MCF 10A (cell line): ENCODE data around the gene DNAH3. TPM values are rescaled to one million over a fixed set of nuclear protein-coding genes. Genes with fewer than 3 reads are reported as not detected.

Experiments
- BruUV-seq: library from RNA; stranded (reverse); fragments of 400-500 nt; replicated peaks from 2 replicates; lab custom pipeline; 2021; lab: Mats Ljungman, UMichigan
- CTCF ChIA-PET: fragments of 300-600 bp; sonication (Branson Sonifier 250); formaldehyde crosslinking; extraction: SDS; loops from one replicate; lab custom pipeline; 2021; ENCODE audit warnings: antibody characterized with exemption, inconsistent platforms; lab: Yijun Ruan, JAX
- POLR2A ChIA-PET: fragments of 300-600, 350-650 bp; sonication (Branson Sonifier 250); formaldehyde crosslinking; extraction: SDS; loops from one replicate; lab custom pipeline; 2020; ENCODE audit warnings: antibody characterized with exemption, inconsistent platforms; lab: Yijun Ruan, JAX
- DNase-seq: peaks from one replicate; pipeline ENCODE4 v3.0.0-alpha.2; 2018; ENCODE audit not compliant: unreplicated experiment
- H3K27ac Mint-ChIP-seq: one replicate; pipeline ENCODE4 v1.8.0; 2022; ENCODE audit warnings: mild to moderate bottlenecking, low read depth, mixed read lengths; ENCODE audit not compliant: unreplicated experiment
- H3K27me3 Mint-ChIP-seq: one replicate; pipeline ENCODE4 v1.8.0; 2022; ENCODE audit warnings: mixed read lengths; ENCODE audit not compliant: insufficient read depth, unreplicated experiment
- H3K36me3 Mint-ChIP-seq: one replicate; pipeline ENCODE4 v1.8.0; 2022; ENCODE audit warnings: mild to moderate bottlenecking, moderate library complexity, mixed read lengths; ENCODE audit not compliant: insufficient read depth, unreplicated experiment
- H3K4me1 Mint-ChIP-seq: one replicate; pipeline ENCODE4 v1.8.0; 2022; ENCODE audit warnings: mixed read lengths; ENCODE audit not compliant: insufficient read depth, unreplicated experiment
- H3K4me3 Mint-ChIP-seq: one replicate; pipeline ENCODE4 v1.8.0; 2022; ENCODE audit warnings: mild to moderate bottlenecking, moderate library complexity, mixed read lengths; ENCODE audit not compliant: unreplicated experiment
- H3K9me3 Mint-ChIP-seq: one replicate; pipeline ENCODE4 v1.8.0; 2022; ENCODE audit warnings: mixed read lengths; ENCODE audit not compliant: unreplicated experiment
- intact Hi-C: fragments of 100-400 bp; cut with micrococcal nuclease; formaldehyde crosslinking; loops from 2 replicates; pipeline ENCODE4 v1.14.1; 2022
- total RNA-seq: library from RNA; stranded (reverse); gene quantifications from 2 replicates; pipeline ENCODE4 v1.2.3, GENCODE V29; 2022
- TF ChIP-seq, protein P1 (sequence below): fragments of 200-600 bp; IDR thresholded peaks from one replicate; pipeline ENCODE4 v1.8.0; 2022; ENCODE audit warnings: antibody characterized with exemption, mild to moderate bottlenecking; ENCODE audit not compliant: unreplicated experiment

The DNAH3 gene
- total RNA-seq, 1 experiment from 2014 or later: not detected

GRCh38 chr16:21185659-21186325 is 35.1 kb upstream of the DNAH3 start:
- intact Hi-C loops: loop anchor here (5.0 kb wide), 1 partner anchor 367 kb away; no protein-coding TSS in a partner anchor
- no peak overlapping the region for H3K4me3 Mint-ChIP-seq
- POLR2A ChIA-PET: interaction anchor here (0.7 to 4.6 kb wide), 3 partner anchors 27 to 116 kb away, joined by 3 to 89 read pairs (median 3); partner anchors contain the start of gene LDAF1
- no TSS peak for BruUV-seq
- H3K4me1 Mint-ChIP-seq: no peaks in the 10 kb centered on the region
- TF ChIP-seq, protein P1, sequence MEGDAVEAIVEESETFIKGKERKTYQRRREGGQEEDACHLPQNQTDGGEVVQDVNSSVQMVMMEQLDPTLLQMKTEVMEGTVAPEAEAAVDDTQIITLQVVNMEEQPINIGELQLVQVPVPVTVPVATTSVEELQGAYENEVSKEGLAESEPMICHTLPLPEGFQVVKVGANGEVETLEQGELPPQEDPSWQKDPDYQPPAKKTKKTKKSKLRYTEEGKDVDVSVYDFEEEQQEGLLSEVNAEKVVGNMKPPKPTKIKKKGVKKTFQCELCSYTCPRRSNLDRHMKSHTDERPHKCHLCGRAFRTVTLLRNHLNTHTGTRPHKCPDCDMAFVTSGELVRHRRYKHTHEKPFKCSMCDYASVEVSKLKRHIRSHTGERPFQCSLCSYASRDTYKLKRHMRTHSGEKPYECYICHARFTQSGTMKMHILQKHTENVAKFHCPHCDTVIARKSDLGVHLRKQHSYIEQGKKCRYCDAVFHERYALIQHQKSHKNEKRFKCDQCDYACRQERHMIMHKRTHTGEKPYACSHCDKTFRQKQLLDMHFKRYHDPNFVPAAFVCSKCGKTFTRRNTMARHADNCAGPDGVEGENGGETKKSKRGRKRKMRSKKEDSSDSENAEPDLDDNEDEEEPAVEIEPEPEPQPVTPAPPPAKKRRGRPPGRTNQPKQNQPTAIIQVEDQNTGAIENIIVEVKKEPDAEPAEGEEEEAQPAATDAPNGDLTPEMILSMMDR: no peak
- H3K27ac Mint-ChIP-seq: no peak overlapping the region
- no peak for DNase-seq
- peaks cover 8% of the 10 kb centered on the region for H3K36me3 Mint-ChIP-seq
- CTCF ChIA-PET: interaction anchor here (0.6 to 5.9 kb wide), 6 partner anchors 14 to 381 kb away, joined by 3 to 87 read pairs (median 4); partner anchors contain the start of genes CRYM and LDAF1
- H3K27me3 Mint-ChIP-seq: no peaks in the 10 kb centered on the region
- H3K9me3 Mint-ChIP-seq: no peaks in the 10 kb centered on the region

DNA sequence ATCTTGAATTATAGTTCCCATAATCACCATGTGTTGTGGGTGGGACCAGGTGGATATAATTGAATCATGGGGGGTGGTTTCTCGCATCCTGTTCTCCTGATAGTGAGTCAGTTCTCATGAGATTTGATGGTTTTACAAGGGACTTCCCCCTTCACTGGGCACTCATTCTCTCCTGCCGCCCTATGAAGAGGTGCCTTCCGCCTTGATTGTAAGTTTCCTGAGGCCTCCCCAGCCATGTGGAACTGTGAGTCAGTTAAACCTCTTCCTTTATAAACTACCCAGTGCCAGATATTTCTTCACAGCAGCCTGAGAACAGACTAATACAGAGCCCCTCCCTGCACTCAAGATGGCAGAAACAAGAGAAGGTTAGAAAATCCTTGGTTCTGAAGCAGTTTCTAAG is 34.2 kb upstream of the DNAH3 start:
- TF ChIP-seq, protein P1: no peak
- H3K27ac Mint-ChIP-seq: no peak overlapping the region
- peaks cover 18% of the 10 kb centered on the region for H3K36me3 Mint-ChIP-seq
- H3K9me3 Mint-ChIP-seq: no peaks in the 10 kb centered on the region
- no TSS peak for BruUV-seq
- intact Hi-C loops: loop anchor here (5.0 kb wide), 1 partner anchor 367 kb away; no protein-coding TSS in a partner anchor
- CTCF ChIA-PET: no interaction called here
- DNase-seq: no peak
- H3K27me3 Mint-ChIP-seq: no peaks in the 10 kb centered on the region
- H3K4me3 Mint-ChIP-seq: no peak overlapping the region
- POLR2A ChIA-PET: no interaction called here
- H3K4me1 Mint-ChIP-seq: no peaks in the 10 kb centered on the region

GRCh38 chr16:21183995-21184394 is 33.3 kb upstream of the DNAH3 start:
- H3K4me3 Mint-ChIP-seq: no peak overlapping the region
- BruUV-seq: no TSS peak
- H3K36me3 Mint-ChIP-seq: peaks cover 26% of the 10 kb centered on the region
- ChIA-PET CTCF (interaction anchor here (0.6 to 0.7 kb wide), 2 partner anchors 47 to 140 kb away, joined by 3 read pairs; no protein-coding TSS in a partner anchor), POLR2A (interaction anchor here (0.6 kb wide), 1 partner anchor 230 kb away, joined by 3 read pairs; no protein-coding TSS in a partner anchor)
- no peaks in the 10 kb centered on the region for H3K9me3 Mint-ChIP-seq
- no peak for DNase-seq
- intact Hi-C loops: no loop called here
- H3K27ac Mint-ChIP-seq: no peak overlapping the region
- TF ChIP-seq, protein P1: no peak
- H3K27me3 Mint-ChIP-seq: no peaks in the 10 kb centered on the region
- H3K4me1 Mint-ChIP-seq: no peaks in the 10 kb centered on the region

GRCh38 chr16:21179983-21180365 is 29.3 kb upstream of the DNAH3 start:
- CTCF ChIA-PET: interaction anchor here (0.6 kb wide), 1 partner anchor 164 kb away, joined by 7 read pairs; no protein-coding TSS in a partner anchor

More at GRCh38 chr16:21179983-21180365, 29.3 kb upstream of the DNAH3 start:
- H3K36me3 Mint-ChIP-seq: peaks cover 32% of the 10 kb centered on the region
- POLR2A ChIA-PET: no interaction called here
- BruUV-seq: no TSS peak
- no peak overlapping the region for H3K4me3 Mint-ChIP-seq
- H3K9me3 Mint-ChIP-seq: no peaks in the 10 kb centered on the region
- TF ChIP-seq, protein P1: no peak
- intact Hi-C loops: no loop called here
- H3K27ac Mint-ChIP-seq: no peak overlapping the region
- no peaks in the 10 kb centered on the region for H3K4me1 Mint-ChIP-seq
- H3K27me3 Mint-ChIP-seq: no peaks in the 10 kb centered on the region
- no peak for DNase-seq
